ENCODE measurements around the gene LTBP1.
A peak's percentile ranks its signal among the peaks of the same experiment; 100 is the strongest.
"Not testable (repeated sequence)": the region's sequence is repeated elsewhere in the genome, so short reads cannot be mapped to it uniquely, and the experiment has no call there.

LTBP1 gene

GRCh38 chr2:33425586-33426031 is 478.9 kb downstream of the LTBP1 start:
- DNase-seq (ENCODE audit: low read depth in 2 of 2): no peak

- no peak for DNase-seq (ENCODE audit: low read depth in 2 of 2)
Measured at GRCh38 chr2:33426666-33427231, 480.0 kb downstream of the LTBP1 start.

- DNase-seq (ENCODE audit: low read depth in 2 of 2): no peak
Measured at GRCh38 chr2:33430077-33430476, 483.3 kb downstream of the LTBP1 start.

- no peak for DNase-seq (ENCODE audit: low read depth in 2 of 2)
Measured at GRCh38 chr2:33430856-33431255, 484.1 kb downstream of the LTBP1 start.

GRCh38 chr2:33432871-33433270 is 486.1 kb downstream of the LTBP1 start:
- DNase-seq (ENCODE audit: low read depth in 2 of 2): no peak

GRCh38 chr2:33433279-33434235 is 486.8 kb downstream of the LTBP1 start:
- no peak for DNase-seq (ENCODE audit: low read depth in 2 of 2)

- no peak for DNase-seq (ENCODE audit: low read depth in 2 of 2)
Measured at GRCh38 chr2:33435518-33435917, 488.8 kb downstream of the LTBP1 start.

GRCh38 chr2:33436083-33436482 is 489.3 kb downstream of the LTBP1 start:
- no peak for DNase-seq (ENCODE audit: low read depth in 2 of 2)

GRCh38 chr2:33437297-33437696 is 490.5 kb downstream of the LTBP1 start:
- peak; percentile 96 for DNase-seq (ENCODE audit: low read depth in 2 of 2)

GRCh38 chr2:33437815-33438214 is 491.1 kb downstream of the LTBP1 start:
- no peak for DNase-seq (ENCODE audit: low read depth in 2 of 2)

GRCh38 chr2:33441235-33441810 is 494.6 kb downstream of the LTBP1 start:
- peak; percentile 58 to 62 for DNase-seq (ENCODE audit: low read depth in 2 of 2)

- not testable (repeated sequence) for DNase-seq (ENCODE audit: low read depth in 2 of 2)
Measured at GRCh38 chr2:33442052-33442451, 495.3 kb downstream of the LTBP1 start.

GRCh38 chr2:33442528-33443079 is 495.9 kb downstream of the LTBP1 start:
- DNase-seq (ENCODE audit: low read depth in 2 of 2): no peak

- no peak for DNase-seq (ENCODE audit: low read depth in 2 of 2)
Measured at GRCh38 chr2:33443274-33443829, 496.6 kb downstream of the LTBP1 start.

- DNase-seq (ENCODE audit: low read depth in 2 of 2): no peak
Measured at GRCh38 chr2:33444967-33445366, 498.2 kb downstream of the LTBP1 start.

- DNase-seq (ENCODE audit: low read depth in 2 of 2): no peak
Measured at GRCh38 chr2:33448220-33448899, 501.6 kb downstream of the LTBP1 start.
